Hepatocyte (in vitro differentiated cells): ENCODE measurements around the gene CMTM8.

Source experiments
- EZH2 ChIP-seq: fragments of 200-600 bp; sonication (generic); IDR thresholded peaks from 2 replicates; pipeline ENCODE4 v1.6.1; 2016; ENCODE audit warnings: antibody characterized with exemption, mild to moderate bottlenecking, borderline replicate concordance
- EZH2phosphoT487 ChIP-seq: fragments of 200-600 bp; sonication (generic); IDR thresholded peaks from one replicate; pipeline ENCODE4 v1.6.1; 2018; ENCODE audit warnings: antibody characterized with exemption, mild to moderate bottlenecking, low read depth, moderate library complexity; ENCODE audit not compliant: unreplicated experiment, severe bottlenecking
- TF ChIP-seq, protein P1 (sequence below): fragments of 200-600 bp; sonication (generic); IDR thresholded peaks from 2 replicates; pipeline ENCODE4 v1.5.1; 2016; ENCODE audit warnings: antibody characterized with exemption, mild to moderate bottlenecking; ENCODE audit not compliant: poor library complexity

DNA sequence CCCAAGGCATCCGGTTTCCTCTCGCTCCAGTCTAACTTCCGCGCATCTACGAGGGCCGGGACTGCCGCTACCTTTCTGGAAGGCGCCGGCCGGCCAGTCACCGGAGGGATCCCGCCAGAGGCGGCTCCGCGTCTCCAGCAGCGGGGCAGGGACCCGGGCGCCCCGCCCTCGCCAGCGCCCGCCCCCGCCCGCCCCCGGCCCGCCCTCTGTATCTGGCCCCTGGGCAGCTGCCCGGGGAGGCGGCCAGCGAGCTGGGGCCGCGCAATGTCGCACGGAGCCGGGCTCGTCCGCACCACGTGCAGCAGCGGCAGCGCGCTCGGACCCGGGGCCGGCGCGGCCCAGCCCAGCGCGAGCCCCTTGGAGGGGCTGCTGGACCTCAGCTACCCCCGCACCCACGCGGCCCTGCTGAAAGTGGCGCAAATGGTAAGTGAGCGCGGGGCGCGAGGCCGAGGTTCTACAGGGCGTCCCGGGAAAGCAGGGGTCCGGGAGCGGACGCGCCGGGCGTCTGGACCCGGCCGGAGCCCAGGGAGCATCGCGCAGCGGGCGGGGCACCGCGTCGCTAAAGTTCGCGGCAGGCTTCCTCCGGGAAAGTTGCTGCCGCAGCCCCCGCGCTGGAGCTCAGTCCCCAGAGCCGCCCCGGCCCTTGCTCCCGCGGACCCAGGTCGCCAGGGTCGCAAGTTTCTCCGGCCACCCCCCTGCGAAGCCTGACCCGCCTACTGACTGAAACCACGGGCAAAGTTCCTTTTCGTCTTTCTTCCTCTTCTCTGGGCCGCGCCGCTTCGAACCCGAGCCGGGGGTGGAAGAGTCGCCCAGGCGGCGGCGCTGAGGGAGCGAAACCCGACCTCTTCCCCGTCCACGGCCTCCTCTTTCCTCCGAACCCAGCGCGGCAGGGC is 153.4 kb downstream of the CMTM8 start, which contains the start of gene CMTM7:
- TF ChIP-seq, protein P1, sequence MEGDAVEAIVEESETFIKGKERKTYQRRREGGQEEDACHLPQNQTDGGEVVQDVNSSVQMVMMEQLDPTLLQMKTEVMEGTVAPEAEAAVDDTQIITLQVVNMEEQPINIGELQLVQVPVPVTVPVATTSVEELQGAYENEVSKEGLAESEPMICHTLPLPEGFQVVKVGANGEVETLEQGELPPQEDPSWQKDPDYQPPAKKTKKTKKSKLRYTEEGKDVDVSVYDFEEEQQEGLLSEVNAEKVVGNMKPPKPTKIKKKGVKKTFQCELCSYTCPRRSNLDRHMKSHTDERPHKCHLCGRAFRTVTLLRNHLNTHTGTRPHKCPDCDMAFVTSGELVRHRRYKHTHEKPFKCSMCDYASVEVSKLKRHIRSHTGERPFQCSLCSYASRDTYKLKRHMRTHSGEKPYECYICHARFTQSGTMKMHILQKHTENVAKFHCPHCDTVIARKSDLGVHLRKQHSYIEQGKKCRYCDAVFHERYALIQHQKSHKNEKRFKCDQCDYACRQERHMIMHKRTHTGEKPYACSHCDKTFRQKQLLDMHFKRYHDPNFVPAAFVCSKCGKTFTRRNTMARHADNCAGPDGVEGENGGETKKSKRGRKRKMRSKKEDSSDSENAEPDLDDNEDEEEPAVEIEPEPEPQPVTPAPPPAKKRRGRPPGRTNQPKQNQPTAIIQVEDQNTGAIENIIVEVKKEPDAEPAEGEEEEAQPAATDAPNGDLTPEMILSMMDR: peak; percentile 6
- TF ChIP-seq EZH2: no peak
- no peak for TF ChIP-seq EZH2phosphoT487
